GM10847 (cell line): Measurements from ENCODE around the gene BRF1.

Experiments
- POLR2A ChIP-seq: IDR thresholded peaks from 2 replicates; pipeline ENCODE4 v1.6.1; 2011; ENCODE audit not compliant: insufficient read length; ENCODE audit errors: extremely low read depth

The BRF1 gene

GRCh38 chr14:105248368-105249181 is 52.2 kb downstream of the BRF1 start, which contains the start of gene BTBD6:
Gene BTBD6 (plus strand): TSS chr14:105248533. CDS start chr14:105248712, 179 bp downstream.
- peak; percentile 55 for TF ChIP-seq POLR2A

- TF ChIP-seq POLR2A: no peak
Measured at GRCh38 chr14:105247715-105248367, 53.0 kb downstream of the BRF1 start.

GRCh38 chr14:105247026-105247425 is 53.8 kb downstream of the BRF1 start:
- TF ChIP-seq POLR2A: no peak

- no peak for TF ChIP-seq POLR2A
Measured at GRCh38 chr14:105244334-105244733, 56.5 kb downstream of the BRF1 start.

- no peak for TF ChIP-seq POLR2A
Measured at GRCh38 chr14:105241641-105242040, 59.2 kb downstream of the BRF1 start.

- no peak for TF ChIP-seq POLR2A
Measured at GRCh38 chr14:105240811-105241576, 59.8 kb downstream of the BRF1 start.

GRCh38 chr14:105229099-105229655 is 71.6 kb downstream of the BRF1 start:
- no peak for TF ChIP-seq POLR2A

- no peak for TF ChIP-seq POLR2A
Measured at GRCh38 chr14:105228562-105228961, 72.2 kb downstream of the BRF1 start.

GRCh38 chr14:105227346-105227745 is 73.5 kb downstream of the BRF1 start:
- TF ChIP-seq POLR2A: no peak

- no peak for TF ChIP-seq POLR2A
Measured at GRCh38 chr14:105226198-105226597, 74.6 kb downstream of the BRF1 start.

GRCh38 chr14:105224845-105225570 is 75.8 kb downstream of the BRF1 start:
- TF ChIP-seq POLR2A: no peak

- TF ChIP-seq POLR2A: no peak
Measured at GRCh38 chr14:105223770-105224544, 76.8 kb downstream of the BRF1 start.

GRCh38 chr14:105223260-105223659 is 77.5 kb downstream of the BRF1 start:
- no peak for TF ChIP-seq POLR2A

- TF ChIP-seq POLR2A: no peak
Measured at GRCh38 chr14:105221598-105222178, 79.1 kb downstream of the BRF1 start.
